ELF-1 (cell line): Measurements from ENCODE around the gene KLF9.
A peak's percentile ranks its signal among the peaks of the same experiment; 100 is the strongest.

Source experiments
- DNase-seq: peaks from one replicate; pipeline ENCODE4 v3.0.0-alpha.2; 2016; ENCODE audit warnings: low read depth, low spot score

KLF9 gene

GRCh38 chr9:70422371-70423043, 8.1 kb upstream of the KLF9 start:
- no peak for DNase-seq

- peak; percentile 33 for DNase-seq
Observed at GRCh38 chr9:70421272-70422180, 7.1 kb upstream of the KLF9 start.

GRCh38 chr9:70420441-70421271, 6.2 kb upstream of the KLF9 start:
- peak; percentile 88 for DNase-seq

GRCh38 chr9:70419556-70420440, 5.3 kb upstream of the KLF9 start:
- peak; percentile 88 for DNase-seq

GRCh38 chr9:70418822-70419555, 4.5 kb upstream of the KLF9 start:
- DNase-seq, result peak; percentile 96

GRCh38 chr9:70415476-70415875, 1.0 kb upstream of the KLF9 start:
- DNase-seq, result no peak

GRCh38 chr9:70415041-70415440, 584 bp upstream of the KLF9 start:
- DNase-seq, result no peak

- DNase-seq, result no peak
Observed at GRCh38 chr9:70413464-70413798, 1.0 kb downstream of the KLF9 start.

- DNase-seq, result peak; percentile 47
Observed at GRCh38 chr9:70412832-70413463, 1.5 kb downstream of the KLF9 start.

GRCh38 chr9:70411930-70412831, 2.3 kb downstream of the KLF9 start:
- peak; percentile 83 for DNase-seq

- DNase-seq, result peak; percentile 38
Observed at GRCh38 chr9:70411121-70411929, 3.1 kb downstream of the KLF9 start.

- no peak for DNase-seq
Observed at GRCh38 chr9:70410368-70410767, 4.1 kb downstream of the KLF9 start.

- DNase-seq, result no peak
Observed at GRCh38 chr9:70409800-70410199, 4.7 kb downstream of the KLF9 start.

GRCh38 chr9:70409280-70409679, 5.2 kb downstream of the KLF9 start:
- DNase-seq, result no peak

GRCh38 chr9:70408393-70409040, 5.9 kb downstream of the KLF9 start:
- peak; percentile 57 for DNase-seq

- no peak for DNase-seq
Observed at GRCh38 chr9:70407081-70407503, 7.4 kb downstream of the KLF9 start.

GRCh38 chr9:70406434-70406862, 8.0 kb downstream of the KLF9 start:
- DNase-seq, result peak; percentile 35
